ENCODE results near the gene ST3GAL4.
"Not testable (repeated sequence)": the region's sequence is repeated elsewhere in the genome, so short reads cannot be mapped to it uniquely, and the experiment has no call there.

The ST3GAL4 gene

GRCh38 chr11:126391970-126392632 lies 36.6 kb downstream of the ST3GAL4 start:
- DNase-seq (ENCODE audit: low spot score), result no peak
- no peak for TF ChIP-seq CTCF (IDR thresholded peaks at IDR 0.05; ENCODE audit: extremely low read depth, missing control alignments)

GRCh38 chr11:126392633-126393013 lies 37.1 kb downstream of the ST3GAL4 start:
- no peak for TF ChIP-seq CTCF (IDR thresholded peaks at IDR 0.05; ENCODE audit: extremely low read depth, missing control alignments)
- no peak for DNase-seq (ENCODE audit: low spot score)

- TF ChIP-seq CTCF (IDR thresholded peaks at IDR 0.05; ENCODE audit: extremely low read depth, missing control alignments), result no peak
- no peak for DNase-seq (ENCODE audit: low spot score)
Observed at GRCh38 chr11:126393143-126393542, 37.7 kb downstream of the ST3GAL4 start.

GRCh38 chr11:126394036-126394435 lies 38.5 kb downstream of the ST3GAL4 start:
- DNase-seq (ENCODE audit: low spot score), result no peak
- no peak for TF ChIP-seq CTCF (IDR thresholded peaks at IDR 0.05; ENCODE audit: extremely low read depth, missing control alignments)

- DNase-seq (ENCODE audit: low spot score), result not testable (repeated sequence)
Observed at GRCh38 chr11:126394634-126395072, 39.2 kb downstream of the ST3GAL4 start.

- not testable (repeated sequence) for DNase-seq (ENCODE audit: low spot score)
Observed at GRCh38 chr11:126395784-126396183, 40.3 kb downstream of the ST3GAL4 start.

- DNase-seq (ENCODE audit: low spot score), result not testable (repeated sequence)
Observed at GRCh38 chr11:126396266-126396665, 40.8 kb downstream of the ST3GAL4 start.

GRCh38 chr11:126396965-126397364 lies 41.5 kb downstream of the ST3GAL4 start:
- no peak for TF ChIP-seq CTCF (IDR thresholded peaks at IDR 0.05; ENCODE audit: extremely low read depth, missing control alignments)
- no peak for DNase-seq (ENCODE audit: low spot score)

GRCh38 chr11:126398296-126398695 lies 42.8 kb downstream of the ST3GAL4 start:
- DNase-seq (ENCODE audit: low spot score), result no peak
- no peak for TF ChIP-seq CTCF (IDR thresholded peaks at IDR 0.05; ENCODE audit: extremely low read depth, missing control alignments)
